Ovary (tissue), 3 donors: ENCODE results near the gene ARMH3.

Source experiments
- CTCF ChIP-seq, 3 donors: fragments of 450-650 bp in 2 of 3; fragments of 200-600 bp in 1 of 3; IDR thresholded peaks; one replicate each; pipeline versions ENCODE4 v1.5.1 to v1.8.0; 2016 to 2022; ENCODE audit warnings: antibody characterized with exemption in 3 of 3, mild to moderate bottlenecking in 1 of 3
- POLR2A ChIP-seq: fragments of 450-650 bp; IDR thresholded peaks from one replicate; pipeline ENCODE4 v1.6.1; 2017; ENCODE audit warnings: antibody characterized with exemption, mild to moderate bottlenecking, moderate library complexity
- donor health status: DM: no; HTN: no; CAD: no.

- TF ChIP-seq CTCF (IDR thresholded peaks at IDR 0.05): no peak
- TF ChIP-seq POLR2A: no peak
Observed at GRCh38 chr10:102027261-102027660, 28.7 kb downstream of the ARMH3 start.
